ENCODE measurements around the gene TMEM248. TPM values are rescaled to one million over a fixed set of nuclear protein-coding genes. Genes with fewer than 3 reads are reported as not detected.

The TMEM248 gene
- total and polyA plus RNA-seq, 2 of the 8 experiments (the other 6 are each of a cell fraction or from before 2014, with no cell fraction given) = 63.6 to 126 TPM

- TF ChIP-seq MAX (IDR thresholded peaks at IDR 0.05) = peak; percentile 91
These were observed at the start of gene TMEM248 (continued) for GRCh38 chr7:66920769-66921395.

Data from H1 (cell line).